ENCODE data around the gene TNIP1.

The TNIP1 gene

DNA sequence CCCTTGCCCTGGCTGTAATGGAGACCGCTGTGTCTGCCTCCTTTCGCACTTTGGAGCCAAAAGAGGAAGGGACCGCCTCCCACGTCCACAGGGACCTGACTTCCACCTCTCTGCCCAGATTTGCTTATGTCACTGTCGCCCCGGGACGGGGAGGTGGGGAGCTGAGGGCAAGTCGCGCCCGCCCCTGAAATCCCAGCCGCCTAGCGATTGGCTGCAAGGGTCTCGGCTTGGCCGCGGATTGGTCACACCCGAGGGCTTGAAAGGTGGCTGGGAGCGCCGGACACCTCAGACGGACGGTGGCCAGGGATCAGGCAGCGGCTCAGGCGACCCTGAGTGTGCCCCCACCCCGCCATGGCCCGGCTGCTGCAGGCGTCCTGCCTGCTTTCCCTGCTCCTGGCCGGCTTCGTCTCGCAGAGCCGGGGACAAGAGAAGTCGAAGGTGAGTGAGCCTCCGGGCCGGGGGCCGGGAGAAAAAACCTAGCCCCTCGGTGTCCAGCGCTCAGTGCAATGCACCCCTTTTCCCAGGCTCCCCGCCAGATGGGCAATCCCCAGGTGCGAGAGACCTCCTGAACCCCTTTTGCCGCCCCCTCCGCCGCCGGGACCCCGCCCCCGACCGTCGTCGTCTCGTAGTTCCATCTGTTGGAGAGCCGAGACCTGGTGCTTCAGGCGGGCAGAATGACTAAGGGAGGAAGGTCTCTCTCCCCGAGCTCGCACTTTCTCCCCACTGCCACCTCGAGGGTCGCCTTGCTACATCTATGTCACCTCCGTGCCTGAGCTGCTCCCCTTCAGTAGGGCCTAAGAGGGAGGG is 60.3 kb downstream of the TNIP1 start, which contains the start of gene GPX3:
TSS of gene GPX3 (plus strand) at position 288 of the 807 bp plus-strand sequence. CDS start at position 352, 64 bp downstream.
- no peak for DNase-seq

DNA sequence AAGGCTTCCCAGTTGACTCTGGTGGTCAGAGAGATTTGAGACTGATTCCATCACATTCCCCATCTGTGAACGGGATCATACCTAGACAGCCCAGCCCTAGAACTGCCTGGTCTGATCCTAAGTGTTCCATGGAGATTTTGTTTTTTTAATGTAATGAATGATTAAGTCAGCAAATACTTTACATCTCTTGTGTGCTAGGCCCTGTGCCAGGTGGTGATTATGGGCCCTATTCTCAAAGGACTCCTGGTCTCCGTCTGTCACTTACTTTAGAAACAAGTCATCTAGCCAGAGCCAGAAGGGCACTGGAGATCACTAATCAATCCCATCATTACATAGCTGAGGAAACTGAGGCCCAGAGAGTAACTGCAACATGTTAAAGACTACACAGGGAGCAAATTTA is 61.5 kb downstream of the TNIP1 start:
- no peak for DNase-seq

DNA sequence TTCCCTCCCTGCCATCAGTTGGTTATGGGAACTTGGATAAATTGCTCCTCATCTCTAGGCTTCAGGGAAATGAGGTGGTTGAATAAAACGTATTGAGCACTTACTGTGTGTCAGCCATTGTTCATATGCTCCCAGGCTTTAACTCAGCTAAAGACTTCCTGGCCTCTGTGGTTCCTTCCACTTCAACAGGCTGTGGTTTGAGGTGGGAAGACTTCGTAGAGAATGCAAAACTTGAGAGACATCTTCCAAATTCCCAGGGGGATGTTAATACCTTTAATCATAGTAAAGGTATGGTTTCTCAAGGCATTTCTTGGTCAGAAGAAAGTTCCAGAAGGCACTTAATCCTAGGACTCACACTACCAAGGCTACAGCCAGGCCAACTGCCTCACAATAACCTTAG is 62.0 kb downstream of the TNIP1 start:
- no peak for DNase-seq

DNA sequence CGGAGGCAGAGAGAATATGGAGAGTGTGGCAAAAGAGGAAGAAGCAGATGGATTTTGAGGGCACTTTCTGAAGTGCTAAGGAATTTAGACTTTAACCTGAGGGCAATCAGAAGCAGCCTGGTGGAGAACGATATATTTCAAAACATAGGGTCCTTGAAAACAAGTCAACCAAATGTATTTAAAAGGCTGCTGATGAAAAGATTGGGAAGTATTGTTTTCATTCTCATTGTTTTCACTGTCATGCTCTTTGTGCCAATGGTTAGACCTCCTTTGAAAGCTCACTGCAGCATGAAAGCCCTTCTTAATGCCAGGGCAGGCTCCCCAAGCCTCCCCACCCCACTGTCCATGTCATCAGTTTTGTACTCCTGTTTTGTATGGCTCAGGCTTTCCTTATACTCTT is 62.9 kb downstream of the TNIP1 start:
- DNase-seq = no peak

DNA sequence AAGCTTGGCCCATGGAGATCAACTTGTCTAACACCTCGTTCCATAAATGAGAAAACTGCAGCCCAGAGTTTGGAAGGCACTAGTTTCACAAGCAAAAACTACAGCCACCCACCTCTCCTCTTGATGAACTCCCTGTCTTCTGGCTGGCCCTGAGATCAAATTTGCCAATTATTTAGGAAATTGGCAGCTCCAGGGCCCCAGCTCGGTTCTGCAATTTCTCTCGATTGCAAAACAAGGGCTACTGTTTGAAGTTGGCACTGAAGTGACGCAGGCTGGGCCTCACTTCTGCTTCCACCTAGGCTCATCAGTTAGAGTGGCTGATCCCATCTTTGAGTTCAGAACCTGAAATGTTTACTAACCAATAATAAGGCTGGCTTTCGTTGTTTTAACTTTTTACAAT is 64.1 kb downstream of the TNIP1 start:
- DNase-seq = no peak

DNA sequence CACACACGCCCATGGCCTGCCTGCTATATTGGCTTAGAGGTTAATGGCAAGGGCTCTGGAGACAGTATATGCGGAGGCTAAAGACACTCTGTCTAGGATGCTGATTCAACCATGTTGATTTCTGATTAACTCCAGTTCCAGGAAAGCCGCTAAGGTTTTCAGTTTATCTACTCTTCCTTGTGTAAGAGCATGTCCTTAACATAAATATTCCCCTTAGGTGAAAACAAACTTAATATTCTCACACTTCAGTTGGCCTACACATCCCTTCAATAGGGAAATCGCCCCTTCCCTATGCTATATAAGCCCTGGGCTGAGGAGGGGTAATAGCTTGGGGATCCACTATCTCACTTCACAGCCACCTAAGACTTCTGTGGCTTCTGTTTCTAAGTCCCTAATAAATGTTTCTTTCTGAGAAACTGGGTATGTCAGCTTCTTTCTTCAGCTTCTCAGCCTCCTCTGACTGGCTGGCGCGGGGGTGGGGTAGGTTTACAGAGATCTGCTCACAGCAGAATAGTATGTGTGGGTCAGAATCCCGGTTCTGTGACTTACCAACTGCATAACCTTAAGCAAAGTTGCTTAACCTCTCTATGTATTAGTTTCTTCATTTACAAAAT is 64.8 kb downstream of the TNIP1 start:
- DNase-seq = no peak

DNA sequence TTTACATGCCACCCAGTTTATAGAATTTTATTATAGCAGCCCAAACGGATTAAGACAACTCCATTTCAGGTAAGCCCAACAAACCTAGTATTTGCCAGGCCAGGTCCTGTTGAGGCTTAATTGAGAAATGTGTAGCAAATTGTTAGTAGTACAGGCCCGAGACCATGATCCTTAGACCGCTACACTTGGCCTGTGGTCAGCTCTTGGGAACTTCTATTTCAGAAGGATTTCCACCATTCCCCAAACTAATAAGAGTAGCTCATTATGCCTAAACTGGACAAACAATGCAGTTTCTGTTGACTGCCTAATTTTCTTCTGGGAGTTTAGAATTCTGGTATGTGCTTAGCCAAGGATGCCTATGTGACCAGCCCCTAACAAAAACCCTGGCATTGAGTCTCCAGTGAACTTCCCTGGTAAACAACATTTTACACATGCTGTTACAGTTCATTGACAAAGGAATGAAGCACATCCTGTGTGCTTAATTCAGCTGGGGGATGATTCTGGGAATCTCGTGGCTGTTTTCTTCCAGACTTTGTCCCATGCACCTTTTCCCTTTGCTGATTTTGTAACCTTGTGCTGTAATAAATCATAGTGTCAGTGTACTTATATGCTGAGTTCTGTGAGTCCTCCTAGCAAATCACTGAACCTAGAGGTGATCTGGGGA is 66.0 kb downstream of the TNIP1 start:
- no peak for DNase-seq

DNA sequence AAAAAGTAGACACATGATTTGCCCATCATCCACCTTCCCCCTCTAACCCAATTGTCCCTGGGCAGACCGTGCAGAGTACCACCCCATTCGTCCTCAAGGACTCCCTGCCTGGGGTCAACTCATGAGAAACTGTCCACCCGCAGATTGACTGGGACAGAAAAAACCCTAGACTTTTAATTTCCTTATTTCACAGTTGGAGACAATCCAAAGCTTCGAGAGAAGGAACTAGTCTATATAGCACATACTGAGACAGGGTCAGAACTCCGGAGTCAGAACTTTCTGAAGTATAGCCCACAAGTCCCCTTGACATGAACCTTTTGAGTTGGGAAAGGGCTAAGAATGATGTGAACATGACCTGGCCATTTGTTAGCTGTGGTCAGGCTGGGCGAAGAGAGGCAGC is 68.0 kb downstream of the TNIP1 start:
- no peak for DNase-seq

DNA sequence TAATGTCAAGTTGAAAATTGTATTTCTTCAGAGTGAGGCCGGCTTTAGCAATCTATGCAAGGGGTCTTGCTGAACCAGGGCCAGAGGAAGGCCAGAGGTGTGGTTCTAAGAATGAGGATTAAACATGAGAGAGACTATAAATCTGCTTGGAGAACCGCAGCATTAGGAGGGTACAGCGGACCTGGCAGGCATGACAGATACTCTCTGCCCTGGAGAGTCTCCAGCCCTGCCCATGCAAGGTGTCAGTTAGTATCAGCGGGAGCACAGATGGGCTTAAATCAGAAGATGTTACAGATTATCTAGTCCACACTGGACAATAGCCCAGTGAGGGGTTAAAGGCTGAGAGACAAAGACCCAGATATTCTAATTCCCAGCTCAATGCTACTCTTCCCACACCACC is 71.9 kb downstream of the TNIP1 start:
- no peak for DNase-seq

DNA sequence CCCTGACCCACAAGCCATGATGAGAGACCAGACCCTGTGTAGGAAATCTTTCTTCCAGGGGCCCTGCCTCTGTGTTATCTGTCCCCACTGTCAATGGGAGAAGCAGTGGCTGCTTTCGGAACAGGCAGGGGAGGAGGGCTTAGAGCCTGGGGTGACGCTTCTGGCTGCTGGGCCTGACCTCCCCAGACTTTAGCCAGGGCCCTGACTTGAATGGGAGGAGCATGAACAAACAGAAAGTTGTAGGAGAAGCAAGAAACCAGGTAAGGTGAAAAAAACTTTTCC is 72.7 kb downstream of the TNIP1 start:
- no peak for DNase-seq

DNA sequence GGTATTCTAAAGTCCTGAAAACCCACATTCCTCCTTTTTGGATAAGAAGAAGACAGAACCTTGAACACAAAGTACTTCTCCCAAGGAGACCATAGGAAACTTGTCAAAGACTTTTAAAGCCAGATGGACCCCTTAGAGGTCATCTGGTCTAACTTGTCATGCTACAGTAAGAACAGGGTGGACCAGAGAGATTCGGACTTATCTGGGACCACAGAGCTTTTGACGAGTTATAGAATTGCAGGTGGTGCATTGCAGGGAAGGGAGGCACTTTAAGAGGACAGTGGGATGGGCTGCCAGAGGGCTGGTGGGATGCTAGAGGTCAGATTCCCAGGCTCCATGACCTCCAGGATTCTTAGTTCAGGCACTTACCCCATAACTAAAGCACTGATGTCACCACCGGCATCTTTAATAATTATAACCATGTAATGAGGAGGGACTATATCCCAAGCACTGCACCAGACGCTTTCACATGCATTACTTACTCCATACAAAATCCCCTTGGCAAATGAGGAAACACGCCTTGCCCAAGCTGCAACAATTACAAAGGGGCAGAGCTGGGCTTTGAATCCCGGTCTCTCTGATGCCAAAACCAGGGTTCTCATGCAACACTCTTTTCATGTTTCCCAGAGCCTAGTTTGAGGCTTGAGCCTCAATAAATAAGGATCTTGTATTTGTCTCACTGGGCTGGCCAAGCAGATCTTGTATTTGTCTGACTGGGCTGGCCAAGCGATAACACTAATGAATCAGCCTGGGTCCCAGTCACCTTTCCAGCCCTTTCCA is 73.2 kb downstream of the TNIP1 start:
- no peak for DNase-seq

DNA sequence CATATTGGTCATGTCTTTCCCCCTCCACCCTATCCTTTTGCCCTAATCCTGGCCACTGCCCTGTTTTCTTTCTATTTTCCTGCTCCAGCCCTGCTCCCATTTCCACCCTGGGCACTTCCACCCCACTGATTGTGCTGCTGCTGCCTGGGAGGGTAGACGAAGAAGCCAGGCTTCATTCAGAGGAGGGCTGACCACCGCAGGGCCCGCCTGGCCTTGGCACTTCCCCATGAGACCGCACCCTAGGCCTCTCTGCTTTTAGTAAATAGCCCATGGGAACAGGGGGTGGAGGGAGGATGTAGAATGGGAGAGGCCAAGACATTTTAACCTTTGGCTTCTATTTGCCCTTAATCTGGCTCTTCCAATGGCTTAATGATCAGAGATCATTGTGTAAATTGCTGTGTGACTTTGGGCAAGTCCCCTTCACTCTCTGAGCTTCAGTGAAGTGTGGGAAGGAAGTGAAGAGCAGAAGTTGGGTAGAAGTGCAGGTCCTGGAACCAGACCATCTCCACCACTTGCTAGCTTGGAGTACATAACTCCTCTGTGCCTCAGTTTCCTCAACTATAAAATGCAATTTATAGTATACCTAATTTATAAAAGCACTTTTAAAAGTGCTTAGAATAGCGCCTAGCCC is 74.0 kb downstream of the TNIP1 start:
- DNase-seq = no peak

DNA sequence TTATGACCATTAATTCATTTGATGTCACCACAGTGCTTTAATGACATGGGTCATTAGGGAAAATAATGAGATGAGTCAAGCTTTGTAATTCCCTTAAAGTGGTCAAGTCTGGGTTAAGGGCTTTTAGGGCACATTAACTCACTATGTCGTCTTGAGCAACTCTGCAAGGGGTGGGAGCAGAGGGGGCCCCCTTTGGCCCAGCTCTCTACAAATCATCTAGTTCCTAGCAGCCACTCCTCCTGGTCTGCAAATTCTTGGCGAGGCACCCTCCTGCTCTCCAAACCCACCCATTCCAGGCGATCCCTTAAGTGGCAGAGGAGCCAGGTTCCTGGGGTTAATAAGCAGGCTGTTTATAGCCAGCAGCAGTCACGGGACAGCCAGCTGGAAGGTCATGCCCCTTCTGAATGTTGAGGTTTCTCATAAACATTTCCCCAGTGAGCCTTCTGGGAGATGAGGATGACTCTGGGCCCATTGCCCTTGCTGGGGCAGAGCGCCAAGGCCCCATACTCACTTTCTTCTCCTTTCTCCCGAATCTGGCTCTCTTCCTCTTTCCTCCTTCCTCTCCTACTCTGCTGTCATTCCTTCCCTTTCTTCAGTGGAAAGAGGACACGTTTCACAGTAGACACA is 74.8 kb downstream of the TNIP1 start:
- no peak for DNase-seq

DNA sequence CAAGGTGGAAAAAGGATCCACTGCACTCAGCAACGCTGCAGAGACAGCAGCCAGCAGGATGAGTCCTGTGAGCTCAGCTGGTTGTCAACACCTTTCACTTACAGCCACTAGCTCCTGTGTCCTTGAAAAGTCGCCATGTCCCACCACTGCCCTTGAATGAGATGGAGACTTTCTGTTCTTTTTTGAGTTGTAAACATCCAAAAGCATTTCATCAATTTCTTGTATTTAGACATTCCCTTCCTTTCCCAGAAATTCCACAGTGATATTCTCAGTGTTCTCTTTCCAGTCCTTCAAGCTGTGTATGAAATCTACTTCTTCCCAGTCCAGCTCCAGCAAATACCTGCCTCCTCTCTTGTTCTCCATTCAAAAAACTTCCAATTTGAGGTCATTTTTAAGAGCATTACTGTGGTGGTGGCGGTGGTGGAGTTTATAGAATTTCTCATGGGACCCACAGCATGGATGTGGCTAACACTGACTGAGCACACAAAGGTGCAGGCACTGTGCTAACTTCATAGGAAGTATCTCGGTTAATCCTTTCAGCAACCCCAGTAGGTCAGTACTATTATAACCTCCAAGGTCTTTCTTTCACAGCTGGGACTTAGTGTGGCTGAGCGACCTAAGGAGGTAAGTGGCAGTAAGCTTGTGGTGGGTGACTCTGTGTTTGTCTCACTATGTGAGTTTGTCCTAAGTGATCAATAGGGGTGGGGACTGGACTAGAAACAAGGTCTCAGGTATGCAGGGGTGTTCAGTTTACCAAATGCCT is 75.5 kb downstream of the TNIP1 start:
- no peak for DNase-seq

DNA sequence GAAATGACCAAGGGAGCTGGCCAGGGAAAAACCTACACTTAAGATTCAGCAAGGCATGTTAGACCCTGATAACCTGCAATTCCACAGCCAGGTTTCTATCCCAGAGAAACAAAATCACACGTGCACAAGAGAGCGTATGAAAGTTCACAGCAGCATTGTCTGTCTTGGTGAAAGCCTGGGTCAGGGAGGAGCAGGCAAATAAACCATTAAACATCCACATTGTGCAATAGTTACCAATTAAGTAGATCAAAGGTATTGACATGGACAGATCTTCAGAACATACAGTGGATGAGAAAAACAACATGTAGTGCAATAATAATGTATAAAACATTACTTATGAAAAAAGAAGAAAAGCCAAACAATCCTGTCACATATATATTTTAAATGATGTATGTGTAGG is 76.3 kb downstream of the TNIP1 start:
- DNase-seq = no peak

DNA sequence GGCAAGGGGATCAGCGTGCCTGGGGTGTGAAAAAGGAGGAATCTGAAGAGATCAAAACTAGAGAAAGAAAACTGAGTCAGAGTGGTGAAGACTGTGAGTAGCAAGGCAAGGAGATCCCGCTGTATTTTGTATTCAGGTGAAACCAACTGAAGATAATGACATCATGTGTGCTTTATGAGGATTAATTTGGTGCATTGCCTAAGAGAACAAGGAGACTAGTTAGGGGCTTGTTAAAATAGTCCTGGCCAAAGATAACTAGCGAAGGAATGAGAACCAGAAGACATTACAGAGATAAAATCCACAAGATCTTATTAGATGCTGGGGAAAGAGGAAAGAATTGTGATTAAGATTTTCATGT is 77.4 kb downstream of the TNIP1 start:
- DNase-seq = no peak

DNA sequence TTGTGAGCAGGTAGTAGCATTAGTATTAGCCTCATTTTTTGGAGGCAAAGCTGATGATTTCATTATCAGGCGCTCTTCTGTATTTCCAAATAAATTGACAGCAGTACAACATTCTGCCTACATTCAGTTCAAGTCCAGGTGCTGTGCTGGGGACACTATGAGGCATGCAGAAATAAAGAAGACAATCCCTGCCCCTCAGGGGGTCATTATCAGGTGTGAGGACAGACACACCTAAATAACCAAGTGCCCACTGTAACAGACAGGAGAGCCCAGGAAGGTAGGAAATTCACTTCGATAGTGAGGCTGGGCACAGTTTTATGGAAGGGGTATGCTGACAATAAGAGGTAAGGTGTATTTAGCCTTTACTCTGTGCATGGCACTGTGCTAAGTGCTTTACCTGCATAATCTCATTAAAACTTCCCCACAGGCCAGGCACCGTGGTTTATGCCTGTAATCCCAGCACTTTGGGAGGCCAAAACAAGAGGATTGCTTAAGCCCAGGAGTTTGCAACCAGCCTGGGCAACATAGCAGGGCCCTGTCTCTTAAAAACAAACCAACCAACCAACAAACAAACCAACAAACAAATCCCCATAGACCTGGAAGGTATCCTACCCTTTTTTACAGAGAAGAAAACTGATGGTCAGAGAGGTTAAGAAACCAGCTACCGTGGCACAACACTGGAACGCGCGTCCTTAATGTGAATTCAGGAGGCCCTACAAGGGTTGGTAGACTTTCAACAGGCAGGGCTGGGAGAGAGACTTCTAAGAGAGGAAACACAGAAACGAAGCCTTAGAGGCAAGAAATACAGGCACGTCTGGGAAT is 77.9 kb downstream of the TNIP1 start:
- no peak for DNase-seq

DNA sequence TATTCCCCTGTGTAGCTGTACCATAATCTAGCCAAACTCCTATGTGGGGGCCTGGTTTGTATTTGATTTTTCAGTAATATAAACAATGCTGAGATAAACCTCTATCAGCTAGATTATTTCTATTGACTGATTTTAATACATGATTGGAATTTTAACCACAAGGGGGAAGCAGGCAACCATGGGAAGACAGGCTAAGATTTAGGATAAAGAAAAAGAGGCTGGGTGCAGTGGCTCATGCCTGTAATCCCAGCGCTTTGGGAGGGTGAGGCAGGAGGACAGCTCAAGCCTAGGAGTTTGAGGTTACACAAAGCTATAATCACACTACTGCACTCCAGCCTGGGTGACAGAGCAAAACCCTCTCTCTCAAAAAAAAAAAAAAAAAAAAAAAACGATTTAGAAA is 78.6 kb downstream of the TNIP1 start:
- DNase-seq = no peak

DNA sequence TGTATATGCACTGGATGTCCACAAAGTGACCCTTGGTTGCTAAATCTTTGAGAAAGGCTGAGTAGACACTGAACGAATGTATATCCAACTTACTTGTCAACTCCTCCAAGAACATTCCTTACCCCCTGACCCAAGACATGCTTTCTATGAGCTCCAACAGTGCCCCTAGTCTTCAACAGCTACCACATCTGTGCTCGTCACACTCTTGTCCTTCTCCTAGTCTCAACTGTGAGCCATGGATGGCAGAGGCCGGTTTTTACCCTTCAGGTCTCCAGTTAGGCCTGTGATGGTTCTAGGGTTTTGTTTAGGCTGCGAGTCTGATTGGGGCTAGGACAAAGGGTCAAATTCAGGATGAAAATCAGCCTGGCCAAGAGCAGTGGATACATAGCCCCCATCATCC is 79.4 kb downstream of the TNIP1 start:
- no peak for DNase-seq

DNA sequence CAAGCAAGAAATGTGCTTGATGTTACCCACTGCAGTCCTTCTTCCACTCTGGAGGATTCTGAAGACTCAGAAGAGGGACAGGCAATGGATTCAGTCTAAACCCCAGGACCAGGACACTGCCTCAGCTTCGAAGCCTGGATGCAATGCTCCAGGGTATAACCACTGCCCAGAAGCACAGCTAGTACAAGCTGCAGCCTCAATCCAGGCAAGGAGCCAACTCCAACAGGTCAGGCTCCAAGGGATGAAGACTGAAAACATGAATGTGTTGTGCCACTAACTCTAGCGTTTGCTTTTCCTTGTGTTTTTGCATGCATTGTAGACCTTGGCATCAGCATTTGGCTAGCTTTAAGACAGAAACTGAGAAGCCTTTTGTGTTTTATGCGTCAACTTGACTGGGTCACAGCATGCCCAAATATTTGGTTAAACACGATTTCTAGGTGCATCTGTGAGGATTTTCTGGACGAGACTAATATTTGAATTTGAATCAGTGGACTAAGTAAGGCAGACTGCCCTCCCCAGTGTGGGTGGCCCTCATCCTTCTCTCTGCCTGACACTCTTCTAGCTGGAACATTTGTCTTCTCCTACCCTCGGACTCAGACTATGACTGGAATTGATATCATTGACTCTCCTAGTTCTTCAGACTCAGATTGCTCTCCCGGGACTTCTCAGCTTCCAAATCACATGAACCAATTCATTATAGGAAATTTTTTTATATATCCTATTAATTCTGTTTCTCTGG is 81.0 kb downstream of the TNIP1 start:
- no peak for DNase-seq
